GM10248 (cell line): ENCODE data around the gene MTMR12.
"Not testable (repeated sequence)": the region's sequence is repeated elsewhere in the genome, so short reads cannot be mapped to it uniquely, and the experiment has no call there.

Experiments
- CTCF ChIA-PET: fragments of 300-600 bp; sonication (Branson Sonifier 250); formaldehyde crosslinking; extraction: SDS; loops from one replicate; lab custom pipeline; 2021; ENCODE audit warnings: antibody characterized with exemption; lab: Yijun Ruan, JAX
- POLR2A ChIA-PET: fragments of 350-650 bp; sonication (Branson Sonifier 250); formaldehyde crosslinking; extraction: SDS; loops from one replicate; lab custom pipeline; 2020; ENCODE audit warnings: antibody characterized with exemption; lab: Yijun Ruan, JAX
- DNase-seq: peaks from one replicate; pipeline ENCODE4 v3.0.0; 2012; ENCODE audit errors: extremely low spot score
- CTCF ChIP-seq: IDR thresholded peaks from 2 replicates; pipeline ENCODE4 v1.5.1; 2012; ENCODE audit warnings: mild to moderate bottlenecking, low read depth; ENCODE audit errors: extremely low read depth, missing control alignments, control extremely low read depth

The MTMR12 gene

GRCh38 chr5:32283061-32283460 lies 29.7 kb downstream of the MTMR12 start:
- CTCF ChIA-PET = interaction anchor here (0.8 to 9.9 kb wide), 5 partner anchors 14 to 307 kb away, joined by 3 to 50 read pairs (median 3); no protein-coding TSS in a partner anchor
- no peak for TF ChIP-seq CTCF
- POLR2A ChIA-PET = no interaction called here
- no peak for DNase-seq

- TF ChIP-seq CTCF = no peak
- ChIA-PET CTCF (interaction anchor here (0.8 to 9.9 kb wide), 5 partner anchors 14 to 308 kb away, joined by 3 to 50 read pairs (median 3); no protein-coding TSS in a partner anchor), POLR2A (no interaction called here)
- no peak for DNase-seq
Observed at GRCh38 chr5:32282633-32283032, 30.1 kb downstream of the MTMR12 start.

DNA sequence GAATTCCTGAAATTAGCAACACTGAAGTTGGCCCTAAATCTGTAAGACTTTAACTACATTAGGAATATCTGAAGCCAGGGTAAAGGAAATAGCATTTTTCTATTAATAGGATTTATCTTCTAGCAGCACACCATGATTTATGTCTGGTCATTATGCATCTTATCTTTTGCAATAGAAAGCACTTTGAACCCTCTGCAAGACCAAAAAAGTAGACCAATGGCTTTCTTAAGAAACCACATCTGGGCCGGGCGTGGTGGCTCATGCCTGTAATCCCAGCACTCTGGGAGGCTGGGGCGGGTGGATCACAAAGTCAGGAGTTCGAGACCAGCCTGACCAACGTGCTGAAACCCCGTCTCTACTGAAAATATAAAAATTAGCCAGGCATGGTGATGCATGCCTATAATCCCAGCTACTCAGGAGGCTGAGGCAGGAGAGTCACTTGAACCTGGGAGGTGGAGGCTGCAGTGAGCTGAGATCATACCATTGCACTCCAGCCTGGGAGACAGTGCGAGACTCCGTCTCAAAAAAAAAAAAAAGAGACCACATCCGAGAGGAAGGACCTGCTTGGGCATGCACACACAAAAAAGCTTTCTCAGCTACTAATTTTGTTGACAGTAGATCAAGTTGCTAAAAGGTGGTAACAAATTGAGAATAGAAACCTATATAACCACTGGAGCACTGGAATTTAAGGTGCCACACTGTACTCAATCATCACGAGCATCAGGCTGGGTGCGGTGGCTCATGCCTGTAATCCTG lies 31.2 kb downstream of the MTMR12 start:
- CTCF ChIA-PET = interaction anchor here (0.9 to 9.9 kb wide), 2 partner anchors 15 to 18 kb away, joined by 3 to 50 read pairs; no protein-coding TSS in a partner anchor
- POLR2A ChIA-PET = not testable (repeated sequence)

DNA sequence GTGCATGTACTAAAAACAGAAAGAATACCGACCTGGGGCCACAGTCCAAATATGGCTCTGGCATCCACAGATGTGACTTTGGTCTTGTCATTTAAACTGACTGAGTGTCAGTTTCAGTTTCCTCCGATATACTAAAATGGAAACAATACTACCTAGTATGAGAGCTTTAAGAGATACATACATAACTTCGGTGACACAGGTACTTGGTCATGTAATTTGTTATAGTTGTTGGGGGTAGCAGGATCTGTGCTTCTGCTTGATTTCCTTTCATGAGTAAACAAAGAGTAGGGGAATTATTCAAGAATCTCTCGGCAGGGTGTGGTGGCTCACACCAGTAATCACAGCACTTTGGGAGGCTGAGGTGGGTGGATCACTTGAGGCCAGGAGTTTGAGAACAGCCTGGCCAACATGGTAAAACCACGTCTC lies 32.1 kb downstream of the MTMR12 start:
- POLR2A ChIA-PET = no interaction called here
- no peak for TF ChIP-seq CTCF
- CTCF ChIA-PET = interaction anchor here (0.9 to 9.9 kb wide), 4 partner anchors 16 to 49 kb away, joined by 3 to 50 read pairs (median 3); no protein-coding TSS in a partner anchor
- DNase-seq = peak; percentile 53

More for the DNA sequence above, 31.2 kb downstream of the MTMR12 start:
- DNase-seq = not testable (repeated sequence)

- TF ChIP-seq CTCF = no peak
- POLR2A ChIA-PET = interaction anchor here (0.7 kb wide), 1 partner anchor 117 kb away, joined by 3 read pairs; no protein-coding TSS in a partner anchor
- DNase-seq = no peak
- CTCF ChIA-PET = interaction anchor here (1.2 to 9.9 kb wide), 4 partner anchors 17 to 310 kb away, joined by 3 to 50 read pairs (median 4); no protein-coding TSS in a partner anchor
Observed at GRCh38 chr5:32279786-32280185, 33.0 kb downstream of the MTMR12 start.

DNA sequence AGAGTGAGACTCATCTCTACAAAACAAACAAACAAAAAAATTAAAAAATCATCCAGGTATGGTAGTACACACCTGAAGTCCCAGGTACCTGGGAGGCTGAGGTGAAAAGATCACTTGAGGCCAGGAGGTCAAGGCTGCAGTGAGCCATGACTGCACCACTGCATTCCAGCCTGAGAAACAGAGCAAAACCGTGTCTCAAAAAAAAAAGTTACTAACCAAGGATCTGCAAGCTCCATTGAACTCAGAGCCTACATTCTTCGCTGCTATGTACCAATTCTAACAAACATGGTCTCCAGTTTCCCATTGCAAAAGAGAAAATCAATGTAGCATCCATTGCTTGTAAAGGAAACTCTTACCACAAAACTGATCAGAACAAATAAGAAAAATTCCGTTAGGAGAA lies 33.5 kb downstream of the MTMR12 start:
- no peak for TF ChIP-seq CTCF
- ChIA-PET CTCF (interaction anchor here (1.5 to 5.4 kb wide), 3 partner anchors 46 to 311 kb away, joined by 4 to 21 read pairs (median 5); no protein-coding TSS in a partner anchor), POLR2A (interaction anchor here (0.7 kb wide), 1 partner anchor 116 kb away, joined by 3 read pairs; no protein-coding TSS in a partner anchor)
- no peak for DNase-seq
